ENCODE measurements around the gene SPSB3. TPM values are rescaled to one million over a fixed set of nuclear protein-coding genes. Genes with fewer than 3 reads are reported as not detected.

Gene SPSB3
- total RNA-seq, 1 donor from 2014 or later = 57.9 TPM

GRCh38 chr16:1731073-1731472 lies 51.3 kb downstream of the SPSB3 start:
- H3K4me3 ChIP-seq (ENCODE audit: low read depth, low read length) = no peak overlapping the region
- no peak for DNase-seq (ENCODE audit: low read depth)
- TF ChIP-seq, protein P1, sequence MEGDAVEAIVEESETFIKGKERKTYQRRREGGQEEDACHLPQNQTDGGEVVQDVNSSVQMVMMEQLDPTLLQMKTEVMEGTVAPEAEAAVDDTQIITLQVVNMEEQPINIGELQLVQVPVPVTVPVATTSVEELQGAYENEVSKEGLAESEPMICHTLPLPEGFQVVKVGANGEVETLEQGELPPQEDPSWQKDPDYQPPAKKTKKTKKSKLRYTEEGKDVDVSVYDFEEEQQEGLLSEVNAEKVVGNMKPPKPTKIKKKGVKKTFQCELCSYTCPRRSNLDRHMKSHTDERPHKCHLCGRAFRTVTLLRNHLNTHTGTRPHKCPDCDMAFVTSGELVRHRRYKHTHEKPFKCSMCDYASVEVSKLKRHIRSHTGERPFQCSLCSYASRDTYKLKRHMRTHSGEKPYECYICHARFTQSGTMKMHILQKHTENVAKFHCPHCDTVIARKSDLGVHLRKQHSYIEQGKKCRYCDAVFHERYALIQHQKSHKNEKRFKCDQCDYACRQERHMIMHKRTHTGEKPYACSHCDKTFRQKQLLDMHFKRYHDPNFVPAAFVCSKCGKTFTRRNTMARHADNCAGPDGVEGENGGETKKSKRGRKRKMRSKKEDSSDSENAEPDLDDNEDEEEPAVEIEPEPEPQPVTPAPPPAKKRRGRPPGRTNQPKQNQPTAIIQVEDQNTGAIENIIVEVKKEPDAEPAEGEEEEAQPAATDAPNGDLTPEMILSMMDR (conservative IDR thresholded peaks at IDR 0.05; ENCODE audit: low read depth, low read length) = no peak

DNA sequence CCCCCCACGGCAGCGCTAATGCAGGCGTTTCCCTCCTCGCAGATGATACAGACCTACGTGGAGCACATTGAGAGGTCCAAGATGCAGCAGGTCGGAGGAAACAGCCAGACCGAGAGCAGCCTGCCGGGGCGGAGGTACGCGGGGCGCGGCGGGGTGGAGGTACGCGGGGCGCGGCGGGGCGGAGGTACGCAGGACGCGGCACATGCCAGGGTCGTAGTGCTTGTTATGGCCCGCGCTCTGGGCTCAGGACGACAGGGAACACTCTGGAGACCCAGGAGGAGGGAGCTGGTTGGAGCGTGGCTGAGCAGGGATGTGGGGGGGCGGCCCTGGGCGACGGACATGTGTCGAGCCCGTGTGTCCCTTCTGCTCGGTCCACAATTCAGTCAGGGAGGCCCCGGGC lies 52.9 kb downstream of the SPSB3 start:
- TF ChIP-seq, protein P1 (conservative IDR thresholded peaks at IDR 0.05; ENCODE audit: low read depth, low read length) = no peak
- DNase-seq (ENCODE audit: low read depth) = no peak
- H3K4me3 ChIP-seq (ENCODE audit: low read depth, low read length) = no peak overlapping the region

DNA sequence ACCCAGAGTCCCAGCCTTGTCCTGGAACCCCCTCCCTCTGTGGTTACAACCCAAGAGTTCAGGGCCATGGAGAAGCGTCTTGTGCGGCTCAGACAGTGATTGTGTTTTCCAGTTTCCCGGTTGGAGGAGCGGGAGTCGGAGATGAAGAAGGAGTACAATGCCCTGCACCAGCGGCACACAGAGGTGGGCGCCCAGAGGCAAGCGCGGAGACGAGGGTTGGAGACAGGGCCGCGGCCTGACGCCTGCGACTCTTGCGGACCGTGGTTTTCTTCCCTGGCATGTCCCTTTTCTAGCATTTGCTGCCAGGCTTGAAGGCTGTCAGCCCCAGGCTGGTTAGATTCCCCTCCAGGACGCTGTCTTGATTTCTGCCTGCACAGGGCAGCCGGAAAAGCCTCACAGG lies 53.3 kb downstream of the SPSB3 start:
- TF ChIP-seq, protein P1 (conservative IDR thresholded peaks at IDR 0.05; ENCODE audit: low read depth, low read length) = no peak
- no peak overlapping the region for H3K4me3 ChIP-seq (ENCODE audit: low read depth, low read length)
- DNase-seq (ENCODE audit: low read depth) = no peak

DNA sequence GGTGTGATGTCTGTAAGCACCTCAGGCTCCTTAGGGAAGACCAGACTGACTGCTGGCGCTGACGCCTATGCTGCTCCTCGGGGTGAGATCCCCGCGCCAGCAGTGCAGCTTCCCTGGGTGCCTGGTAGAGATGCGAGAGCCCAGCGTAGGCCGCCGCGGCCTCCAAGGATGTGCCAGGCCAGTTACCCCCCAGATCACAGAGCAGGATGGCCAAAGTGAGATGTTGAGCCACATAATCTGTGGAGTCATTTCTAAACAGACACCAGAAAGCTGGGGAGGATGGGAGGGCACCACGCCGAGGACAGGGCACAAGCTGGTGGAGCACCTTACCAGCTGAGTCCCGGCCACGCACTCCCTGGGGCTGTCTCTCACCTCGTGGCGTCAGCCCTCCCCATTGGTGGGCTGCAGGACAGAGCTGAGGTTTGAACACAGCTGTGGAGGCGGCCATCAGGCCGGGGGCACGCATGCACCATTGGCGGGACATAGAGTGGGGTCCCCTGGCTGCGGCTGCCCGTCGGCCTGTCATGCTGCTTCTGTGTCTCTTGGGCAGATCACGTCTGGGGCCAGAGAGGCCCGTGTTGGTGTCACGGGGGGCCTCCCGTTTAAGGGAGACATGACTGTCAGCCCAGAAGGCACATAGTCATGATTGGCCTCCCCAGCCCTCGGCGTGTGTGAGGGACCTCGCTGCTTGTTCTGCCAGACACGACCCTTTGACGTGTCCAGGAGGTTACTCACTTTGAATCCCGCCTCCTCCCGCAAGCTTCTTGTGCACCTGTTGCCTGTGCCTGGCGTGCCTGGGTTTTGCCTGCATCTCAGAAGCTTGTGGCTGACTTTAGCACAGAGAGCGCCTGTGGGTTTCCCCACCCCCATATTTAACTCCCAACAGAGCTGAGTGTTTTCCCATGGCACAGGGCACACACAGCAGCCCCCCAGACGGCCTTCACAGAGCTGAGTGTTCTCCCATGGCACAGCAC lies 54.4 kb downstream of the SPSB3 start:
- DNase-seq (ENCODE audit: low read depth) = no peak
- no peak overlapping the region for H3K4me3 ChIP-seq (ENCODE audit: low read depth, low read length)
- TF ChIP-seq, protein P1 (conservative IDR thresholded peaks at IDR 0.05; ENCODE audit: low read depth, low read length) = no peak

Other genes with a start within 250 kb of the SPSB3 start
- 1.4 TPM in 1 of 2 replicates, not detected in the other for gene TMEM204, start 248.9 kb downstream of the SPSB3 start, total RNA-seq
- 4.6 and 12.5 TPM in 2 replicates for gene IFT140, start 170.5 kb downstream of the SPSB3 start, total RNA-seq
- gene CRAMP1, start 170.2 kb downstream of the SPSB3 start, total RNA-seq = 6.9 and 8.0 TPM in 2 replicates
- 119 and 226 TPM in 2 replicates for gene JPT2, start 104.3 kb downstream of the SPSB3 start, total RNA-seq
- 22.0 and 37.5 TPM in 2 replicates for gene MAPK8IP3, start 76.4 kb downstream of the SPSB3 start, total RNA-seq
- 50.5 and 63.2 TPM in 2 replicates for gene NME3, start 11.0 kb downstream of the SPSB3 start, total RNA-seq
- 7.5 and 14.0 TPM in 2 replicates for gene EME2, start 9.8 kb downstream of the SPSB3 start, total RNA-seq
- 167 and 227 TPM in 2 replicates for gene MRPS34, start 9.4 kb downstream of the SPSB3 start, total RNA-seq
- gene NUBP2, start 389 bp upstream of the SPSB3 start, total RNA-seq = 111 and 138 TPM in 2 replicates
- gene IGFALS, start 11.1 kb upstream of the SPSB3 start, total RNA-seq = 2.6 TPM in 1 of 2 replicates, not detected in the other
- 83.7 and 87.3 TPM in 2 replicates for gene HAGH, start 44.3 kb upstream of the SPSB3 start, total RNA-seq
- 47.7 and 59.2 TPM in 2 replicates for gene FAHD1, start 44.6 kb upstream of the SPSB3 start, total RNA-seq
- gene MEIOB, start 89.6 kb upstream of the SPSB3 start, total RNA-seq = 2.1 and 6.4 TPM in 2 replicates
- not detected in 2 replicates for gene HS3ST6, start 135.8 kb upstream of the SPSB3 start, total RNA-seq
- 8.6 and 22.0 TPM in 2 replicates for gene MSRB1, start 160.6 kb upstream of the SPSB3 start, total RNA-seq
- not detected in 2 replicates for gene RPL3L, start 172.1 kb upstream of the SPSB3 start, total RNA-seq
- gene NDUFB10, start 177.0 kb upstream of the SPSB3 start, total RNA-seq = 236 and 407 TPM in 2 replicates
- gene RPS2, start 182.3 kb upstream of the SPSB3 start, total RNA-seq = 2,813 and 2,878 TPM in 2 replicates
- gene RNF151, start 184.3 kb upstream of the SPSB3 start, total RNA-seq = not detected in 2 replicates
- gene TBL3, start 189.5 kb upstream of the SPSB3 start, total RNA-seq = 108 and 127 TPM in 2 replicates
- gene NOXO1, start 198.9 kb upstream of the SPSB3 start, total RNA-seq = 0.94 and 1.2 TPM in 2 replicates
- gene GFER, start 201.6 kb upstream of the SPSB3 start, total RNA-seq = 21.5 and 36.3 TPM in 2 replicates
- gene SYNGR3, start 207.4 kb upstream of the SPSB3 start, total RNA-seq = 8.5 and 22.0 TPM in 2 replicates
- gene ZNF598, start 227.2 kb upstream of the SPSB3 start, total RNA-seq = 48.8 and 66.9 TPM in 2 replicates
- gene NPW, start 237.2 kb upstream of the SPSB3 start, total RNA-seq = 0.46 and 2.4 TPM in 2 replicates
- 29.9 and 42.2 TPM in 2 replicates for gene NHERF2, start 244.3 kb upstream of the SPSB3 start, total RNA-seq

All from epithelial cell of proximal tubule (primary cell).